ENCODE results near the gene ATP6AP2.
"Not testable (repeated sequence)": the region's sequence is repeated elsewhere in the genome, so short reads cannot be mapped to it uniquely, and the experiment has no call there.

ATP6AP2 gene

GRCh38 chrX:40573763-40574162 lies 7.0 kb upstream of the ATP6AP2 start:
- in situ Hi-C loops (cut with HindIII; ENCODE audit: low sequenced_read_pairs), result no loop called here

- in situ Hi-C loops (cut with HindIII; ENCODE audit: low sequenced_read_pairs), result not testable (repeated sequence)
Observed at GRCh38 chrX:40575411-40575810, 5.4 kb upstream of the ATP6AP2 start.

GRCh38 chrX:40576291-40576690 lies 4.5 kb upstream of the ATP6AP2 start:
- in situ Hi-C loops (cut with HindIII; ENCODE audit: low sequenced_read_pairs), result no loop called here

- in situ Hi-C loops (cut with HindIII; ENCODE audit: low sequenced_read_pairs), result no loop called here
Observed at GRCh38 chrX:40578039-40578695, 2.6 kb upstream of the ATP6AP2 start.

- in situ Hi-C loops (cut with HindIII; ENCODE audit: low sequenced_read_pairs), result no loop called here
Observed at GRCh38 chrX:40579141-40579540, 1.6 kb upstream of the ATP6AP2 start.

GRCh38 chrX:40579900-40580536 lies 752 bp upstream of the ATP6AP2 start:
- in situ Hi-C loops (cut with HindIII; ENCODE audit: low sequenced_read_pairs), result no loop called here

GRCh38 chrX:40581336-40581920 lies 658 bp downstream of the ATP6AP2 start:
- in situ Hi-C loops (cut with HindIII; ENCODE audit: low sequenced_read_pairs), result no loop called here

- in situ Hi-C loops (cut with HindIII; ENCODE audit: low sequenced_read_pairs), result not testable (repeated sequence)
Observed at GRCh38 chrX:40582178-40582577, 1.4 kb downstream of the ATP6AP2 start.

- in situ Hi-C loops (cut with HindIII; ENCODE audit: low sequenced_read_pairs), result no loop called here
Observed at GRCh38 chrX:40582811-40583210, 2.0 kb downstream of the ATP6AP2 start.

GRCh38 chrX:40587623-40588022 lies 6.9 kb downstream of the ATP6AP2 start:
- in situ Hi-C loops (cut with HindIII; ENCODE audit: low sequenced_read_pairs), result not testable (repeated sequence)

- in situ Hi-C loops (cut with HindIII; ENCODE audit: low sequenced_read_pairs), result not testable (repeated sequence)
Observed at GRCh38 chrX:40589616-40590321, 9.0 kb downstream of the ATP6AP2 start.

- in situ Hi-C loops (cut with HindIII; ENCODE audit: low sequenced_read_pairs), result no loop called here
Observed at GRCh38 chrX:40603446-40603845, 22.7 kb downstream of the ATP6AP2 start.

GRCh38 chrX:40607381-40607780 lies 26.6 kb downstream of the ATP6AP2 start:
- in situ Hi-C loops (cut with HindIII; ENCODE audit: low sequenced_read_pairs), result no loop called here

- in situ Hi-C loops (cut with HindIII; ENCODE audit: low sequenced_read_pairs), result no loop called here
Observed at GRCh38 chrX:40612511-40612910, 31.7 kb downstream of the ATP6AP2 start.

GRCh38 chrX:40615976-40616375 lies 35.2 kb downstream of the ATP6AP2 start:
- in situ Hi-C loops (cut with HindIII; ENCODE audit: low sequenced_read_pairs), result no loop called here

GRCh38 chrX:40617566-40617965 lies 36.8 kb downstream of the ATP6AP2 start:
- in situ Hi-C loops (cut with HindIII; ENCODE audit: low sequenced_read_pairs), result no loop called here

- in situ Hi-C loops (cut with HindIII; ENCODE audit: low sequenced_read_pairs), result no loop called here
Observed at GRCh38 chrX:40622479-40623138, 41.8 kb downstream of the ATP6AP2 start.

- in situ Hi-C loops (cut with HindIII; ENCODE audit: low sequenced_read_pairs), result no loop called here
Observed at GRCh38 chrX:40623139-40623536, 42.4 kb downstream of the ATP6AP2 start, which contains the start of gene MPC1L. TSS of gene MPC1L (plus strand) at chrX:40623428. CDS start at chrX:40623566, 138 bp downstream.

GRCh38 chrX:40623665-40624064 lies 42.9 kb downstream of the ATP6AP2 start:
- in situ Hi-C loops (cut with HindIII; ENCODE audit: low sequenced_read_pairs), result no loop called here

- in situ Hi-C loops (cut with HindIII; ENCODE audit: low sequenced_read_pairs), result no loop called here
Observed at GRCh38 chrX:40625294-40625693, 44.5 kb downstream of the ATP6AP2 start.

- in situ Hi-C loops (cut with HindIII; ENCODE audit: low sequenced_read_pairs), result no loop called here
Observed at GRCh38 chrX:40628506-40628905, 47.7 kb downstream of the ATP6AP2 start.

Data from endothelial cell of hepatic sinusoid (primary cell).